Measurements from ENCODE around the gene MEF2D. TPM values are rescaled to one million over a fixed set of nuclear protein-coding genes. Genes with fewer than 3 reads are reported as not detected.
A peak's percentile ranks its signal among the peaks of the same experiment; 100 is the strongest.

MEF2D gene
- polyA plus RNA-seq, 4 donors: 5.8 to 23.7 (median 13.0) TPM

GRCh38 chr1:156425943-156426342 is 74.6 kb downstream of the MEF2D start:
- Histone ChIP-seq H3K9me3 (ENCODE audit: control insufficient read depth in 2 of 2, insufficient read depth in 1 of 2, low read depth in 1 of 2, low read length in 1 of 2) (no peaks in the 10 kb centered on the region), H3K27ac (ENCODE audit: low read depth in 1 of 3, low read length in 2 of 3) (no peak overlapping the region), H3K4me3 (ENCODE audit: low read depth in 1 of 3, low read length in 3 of 3) (no peak overlapping the region), H3K4me1 (ENCODE audit: control insufficient read depth in 3 of 3, insufficient read depth in 2 of 3, low read depth in 1 of 3, low read length in 2 of 3) (peaks cover 0 to 10% (median 0%) of the 10 kb centered on the region in 3 donors), H3K27me3 (ENCODE audit: control insufficient read depth in 3 of 3, insufficient read depth in 3 of 3, low read length in 3 of 3) (peaks cover 9 to 96% (median 55%) of the 10 kb centered on the region in 3 donors), H3K36me3 (ENCODE audit: control insufficient read depth in 3 of 3, insufficient read depth in 2 of 3, low read depth in 1 of 3, low read length in 3 of 3) (no peaks in the 10 kb centered on the region)
- WGBS, 3 donors: 91 to 93% (median 92%) methylated on average over 7 of the region's 7 CpGs
- FAIRE-seq (no peak), DNase-seq (no peak)

- no peak overlapping the region for H3K27ac ChIP-seq (ENCODE audit: low read depth in 1 of 3, low read length in 2 of 3)
- FAIRE-seq (no peak), DNase-seq (no peak)
- H3K4me3 ChIP-seq (ENCODE audit: low read depth in 1 of 3, low read length in 3 of 3): no peak overlapping the region
- H3K4me1 ChIP-seq (ENCODE audit: control insufficient read depth in 3 of 3, insufficient read depth in 2 of 3, low read depth in 1 of 3, low read length in 2 of 3): peaks cover 0 to 21% (median 0%) of the 10 kb centered on the region in 3 donors
- WGBS, 3 donors: 70 to 78% (median 73%) methylated on average over 10 of the region's 10 CpGs
- peaks cover 9 to 96% (median 60%) of the 10 kb centered on the region in 3 donors for H3K27me3 ChIP-seq (ENCODE audit: control insufficient read depth in 3 of 3, insufficient read depth in 3 of 3, low read length in 3 of 3)
- H3K9me3 ChIP-seq (ENCODE audit: control insufficient read depth in 2 of 2, insufficient read depth in 1 of 2, low read depth in 1 of 2, low read length in 1 of 2): no peaks in the 10 kb centered on the region
- no peaks in the 10 kb centered on the region for H3K36me3 ChIP-seq (ENCODE audit: control insufficient read depth in 3 of 3, insufficient read depth in 2 of 3, low read depth in 1 of 3, low read length in 3 of 3)
Measured at GRCh38 chr1:156424806-156425432, 75.7 kb downstream of the MEF2D start.

GRCh38 chr1:156423422-156424352 is 76.9 kb downstream of the MEF2D start:
- no peak for DNase-seq
- WGBS, 3 donors: 40 to 52% (median 41%) methylated on average over 7 of the region's 7 CpGs
- Histone ChIP-seq H3K27me3 (ENCODE audit: control insufficient read depth in 3 of 3, insufficient read depth in 3 of 3, low read length in 3 of 3) (peaks cover 6 to 96% (median 48%) of the 10 kb centered on the region in 3 donors), H3K4me1 (ENCODE audit: control insufficient read depth in 3 of 3, insufficient read depth in 2 of 3, low read depth in 1 of 3, low read length in 2 of 3) (peaks cover 0 to 21% (median 0%) of the 10 kb centered on the region in 3 donors), H3K4me3 (ENCODE audit: low read depth in 1 of 3, low read length in 3 of 3) (no peak overlapping the region), H3K36me3 (ENCODE audit: control insufficient read depth in 3 of 3, insufficient read depth in 2 of 3, low read depth in 1 of 3, low read length in 3 of 3) (no peaks in the 10 kb centered on the region), H3K9me3 (ENCODE audit: control insufficient read depth in 2 of 2, insufficient read depth in 1 of 2, low read depth in 1 of 2, low read length in 1 of 2) (no peaks in the 10 kb centered on the region), H3K27ac (ENCODE audit: low read depth in 1 of 3, low read length in 2 of 3) (no peak overlapping the region)
- no peak for FAIRE-seq

GRCh38 chr1:156422602-156423091 is 77.9 kb downstream of the MEF2D start:
- Histone ChIP-seq H3K27me3 (ENCODE audit: control insufficient read depth in 3 of 3, insufficient read depth in 3 of 3, low read length in 3 of 3) (peaks cover 6 to 96% (median 52%) of the 10 kb centered on the region in 3 donors), H3K36me3 (ENCODE audit: control insufficient read depth in 3 of 3, insufficient read depth in 2 of 3, low read depth in 1 of 3, low read length in 3 of 3) (no peaks in the 10 kb centered on the region), H3K4me1 (ENCODE audit: control insufficient read depth in 3 of 3, insufficient read depth in 2 of 3, low read depth in 1 of 3, low read length in 2 of 3) (peaks cover 0 to 21% (median 0%) of the 10 kb centered on the region in 3 donors), H3K27ac (ENCODE audit: low read depth in 1 of 3, low read length in 2 of 3) (no peak overlapping the region), H3K9me3 (ENCODE audit: control insufficient read depth in 2 of 2, insufficient read depth in 1 of 2, low read depth in 1 of 2, low read length in 1 of 2) (no peaks in the 10 kb centered on the region), H3K4me3 (ENCODE audit: low read depth in 1 of 3, low read length in 3 of 3) (no peak overlapping the region)
- DNase-seq: peak in 1 of 2 donors; percentile 32
- WGBS, 3 donors: 15 to 24% (median 21%) methylated on average over 15 of the region's 15 CpGs
- FAIRE-seq: no peak

- Histone ChIP-seq H3K27ac (ENCODE audit: low read depth in 1 of 3, low read length in 2 of 3) (no peak overlapping the region), H3K4me3 (ENCODE audit: low read depth in 1 of 3, low read length in 3 of 3) (peak overlapping the region in 2 of 3 donors; percentile 7 to 39), H3K4me1 (ENCODE audit: control insufficient read depth in 3 of 3, insufficient read depth in 2 of 3, low read depth in 1 of 3, low read length in 2 of 3) (peaks cover 0 to 21% (median 0%) of the 10 kb centered on the region in 3 donors), H3K27me3 (ENCODE audit: control insufficient read depth in 3 of 3, insufficient read depth in 3 of 3, low read length in 3 of 3) (peaks cover 6 to 96% (median 52%) of the 10 kb centered on the region in 3 donors), H3K9me3 (ENCODE audit: control insufficient read depth in 2 of 2, insufficient read depth in 1 of 2, low read depth in 1 of 2, low read length in 1 of 2) (no peaks in the 10 kb centered on the region), H3K36me3 (ENCODE audit: control insufficient read depth in 3 of 3, insufficient read depth in 2 of 3, low read depth in 1 of 3, low read length in 3 of 3) (no peaks in the 10 kb centered on the region)
- 9 to 17% (median 15%) methylated on average over 12 of the region's 12 CpGs for WGBS, 3 donors
- no peak for FAIRE-seq
- DNase-seq: peak; percentile 23 to 26
Measured at GRCh38 chr1:156421939-156422601, 78.5 kb downstream of the MEF2D start.

- FAIRE-seq (no peak), DNase-seq (peak; percentile 71 to 76)
- H3K4me1 ChIP-seq (ENCODE audit: control insufficient read depth in 3 of 3, insufficient read depth in 2 of 3, low read depth in 1 of 3, low read length in 2 of 3): peaks cover 0 to 21% (median 0%) of the 10 kb centered on the region in 3 donors
- H3K36me3 ChIP-seq (ENCODE audit: control insufficient read depth in 3 of 3, insufficient read depth in 2 of 3, low read depth in 1 of 3, low read length in 3 of 3): no peaks in the 10 kb centered on the region
- H3K27ac ChIP-seq (ENCODE audit: low read depth in 1 of 3, low read length in 2 of 3): no peak overlapping the region
- H3K9me3 ChIP-seq (ENCODE audit: control insufficient read depth in 2 of 2, insufficient read depth in 1 of 2, low read depth in 1 of 2, low read length in 1 of 2): no peaks in the 10 kb centered on the region
- H3K4me3 ChIP-seq (ENCODE audit: low read depth in 1 of 3, low read length in 3 of 3): peak overlapping the region in 2 of 3 donors; percentile 7 to 39
- peaks cover 6 to 95% (median 46%) of the 10 kb centered on the region in 3 donors for H3K27me3 ChIP-seq (ENCODE audit: control insufficient read depth in 3 of 3, insufficient read depth in 3 of 3, low read length in 3 of 3)
- WGBS, 3 donors: 0 to 1% (median 1%) methylated on average over 61 to 69 of the region's 69 CpGs
Measured at GRCh38 chr1:156421062-156421938, 79.3 kb downstream of the MEF2D start.

GRCh38 chr1:156420205-156421061 is 80.1 kb downstream of the MEF2D start:
- peaks cover 3 to 97% (median 40%) of the 10 kb centered on the region in 3 donors for H3K27me3 ChIP-seq (ENCODE audit: control insufficient read depth in 3 of 3, insufficient read depth in 3 of 3, low read length in 3 of 3)
- WGBS, 3 donors: 2 to 4% (median 3%) methylated on average over 69 of the region's 69 CpGs

More at GRCh38 chr1:156420205-156421061, 80.1 kb downstream of the MEF2D start:
- no peaks in the 10 kb centered on the region for H3K9me3 ChIP-seq (ENCODE audit: control insufficient read depth in 2 of 2, insufficient read depth in 1 of 2, low read depth in 1 of 2, low read length in 1 of 2)
- H3K4me1 ChIP-seq (ENCODE audit: control insufficient read depth in 3 of 3, insufficient read depth in 2 of 3, low read depth in 1 of 3, low read length in 2 of 3): peaks cover 0 to 21% (median 0%) of the 10 kb centered on the region in 3 donors
- FAIRE-seq: no peak
- H3K36me3 ChIP-seq (ENCODE audit: control insufficient read depth in 3 of 3, insufficient read depth in 2 of 3, low read depth in 1 of 3, low read length in 3 of 3): no peaks in the 10 kb centered on the region
- H3K27ac ChIP-seq (ENCODE audit: low read depth in 1 of 3, low read length in 2 of 3): no peak overlapping the region
- H3K4me3 ChIP-seq (ENCODE audit: low read depth in 1 of 3, low read length in 3 of 3): peak overlapping the region in 1 of 3 donors; percentile 39
- DNase-seq: peak in 1 of 2 donors; percentile 16
